Measurements from ENCODE around the gene CHRND. TPM values are rescaled to one million over a fixed set of nuclear protein-coding genes. Genes with fewer than 3 reads are reported as not detected.

CHRND gene
- total and polyA plus RNA-seq, 4 donors = not detected

DNA sequence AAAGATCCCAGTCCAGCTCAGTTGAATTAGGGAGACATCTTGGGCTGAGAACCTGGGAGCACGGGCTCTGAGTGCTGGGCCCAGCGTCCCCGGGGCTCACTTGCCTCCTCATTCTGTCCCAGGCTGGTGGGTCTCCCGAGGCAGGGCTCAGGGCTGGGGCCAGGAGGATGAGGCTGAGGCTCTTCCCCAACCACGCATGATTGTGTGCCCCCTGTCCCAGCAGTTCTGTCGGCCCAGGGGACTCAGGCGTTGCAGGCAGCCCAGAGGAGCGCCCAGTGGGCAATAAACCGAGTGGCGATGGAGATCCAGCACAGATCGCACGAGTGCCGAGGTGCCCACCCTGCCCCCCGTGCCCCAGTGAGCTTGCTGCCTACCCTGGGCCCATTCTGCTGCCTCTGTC is 4.9 kb upstream of the CHRND start:
- DNase-seq (ENCODE audit: low spot score) = no peak
- H3K9ac ChIP-seq (ENCODE audit: low read depth in 1 of 2, low read length in 2 of 2) = no peak overlapping the region
- H3K4me3 ChIP-seq (ENCODE audit: low read depth in 1 of 3, low read length in 3 of 3) = no peak overlapping the region
- TF ChIP-seq ATF3 (IDR thresholded peaks at IDR 0.05) (no peak), RAD21 (IDR thresholded peaks at IDR 0.05) (no peak), TAF1 (conservative IDR thresholded peaks at IDR 0.05) (no peak), HNF4A (conservative IDR thresholded peaks at IDR 0.05) (no peak), JUND (IDR thresholded peaks at IDR 0.05) (no peak), MAX (IDR thresholded peaks at IDR 0.05) (no peak), RXRA (IDR thresholded peaks at IDR 0.05) (no peak)
- TF ChIP-seq, protein P1, sequence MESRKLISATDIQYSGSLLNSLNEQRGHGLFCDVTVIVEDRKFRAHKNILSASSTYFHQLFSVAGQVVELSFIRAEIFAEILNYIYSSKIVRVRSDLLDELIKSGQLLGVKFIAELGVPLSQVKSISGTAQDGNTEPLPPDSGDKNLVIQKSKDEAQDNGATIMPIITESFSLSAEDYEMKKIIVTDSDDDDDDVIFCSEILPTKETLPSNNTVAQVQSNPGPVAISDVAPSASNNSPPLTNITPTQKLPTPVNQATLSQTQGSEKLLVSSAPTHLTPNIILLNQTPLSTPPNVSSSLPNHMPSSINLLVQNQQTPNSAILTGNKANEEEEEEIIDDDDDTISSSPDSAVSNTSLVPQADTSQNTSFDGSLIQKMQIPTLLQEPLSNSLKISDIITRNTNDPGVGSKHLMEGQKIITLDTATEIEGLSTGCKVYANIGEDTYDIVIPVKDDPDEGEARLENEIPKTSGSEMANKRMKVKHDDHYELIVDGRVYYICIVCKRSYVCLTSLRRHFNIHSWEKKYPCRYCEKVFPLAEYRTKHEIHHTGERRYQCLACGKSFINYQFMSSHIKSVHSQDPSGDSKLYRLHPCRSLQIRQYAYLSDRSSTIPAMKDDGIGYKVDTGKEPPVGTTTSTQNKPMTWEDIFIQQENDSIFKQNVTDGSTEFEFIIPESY (IDR thresholded peaks at IDR 0.05) = no peak
- peaks cover 7 to 22% (median 13%) of the 10 kb centered on the region in 4 donors for H3K4me1 ChIP-seq (ENCODE audit: control insufficient read depth in 4 of 4, insufficient read depth in 4 of 4, low read length in 3 of 4)
- H3K36me3 ChIP-seq (ENCODE audit: control insufficient read depth in 4 of 4, insufficient read depth in 3 of 4, low read depth in 1 of 4, low read length in 3 of 4) = no peaks in the 10 kb centered on the region
- WGBS = 89% methylated on average over 14 of the region's 14 CpGs
- no peaks in the 10 kb centered on the region for H3K9me3 ChIP-seq (ENCODE audit: control insufficient read depth in 4 of 4, low read length in 3 of 4)
- peaks cover 0 to 8% (median 5%) of the 10 kb centered on the region in 4 donors for H3K27me3 ChIP-seq (ENCODE audit: control insufficient read depth in 4 of 4, insufficient read depth in 4 of 4, low read length in 3 of 4)
- H3K27ac ChIP-seq (ENCODE audit: low read depth in 1 of 2, low read length in 2 of 2) = no peak overlapping the region

DNA sequence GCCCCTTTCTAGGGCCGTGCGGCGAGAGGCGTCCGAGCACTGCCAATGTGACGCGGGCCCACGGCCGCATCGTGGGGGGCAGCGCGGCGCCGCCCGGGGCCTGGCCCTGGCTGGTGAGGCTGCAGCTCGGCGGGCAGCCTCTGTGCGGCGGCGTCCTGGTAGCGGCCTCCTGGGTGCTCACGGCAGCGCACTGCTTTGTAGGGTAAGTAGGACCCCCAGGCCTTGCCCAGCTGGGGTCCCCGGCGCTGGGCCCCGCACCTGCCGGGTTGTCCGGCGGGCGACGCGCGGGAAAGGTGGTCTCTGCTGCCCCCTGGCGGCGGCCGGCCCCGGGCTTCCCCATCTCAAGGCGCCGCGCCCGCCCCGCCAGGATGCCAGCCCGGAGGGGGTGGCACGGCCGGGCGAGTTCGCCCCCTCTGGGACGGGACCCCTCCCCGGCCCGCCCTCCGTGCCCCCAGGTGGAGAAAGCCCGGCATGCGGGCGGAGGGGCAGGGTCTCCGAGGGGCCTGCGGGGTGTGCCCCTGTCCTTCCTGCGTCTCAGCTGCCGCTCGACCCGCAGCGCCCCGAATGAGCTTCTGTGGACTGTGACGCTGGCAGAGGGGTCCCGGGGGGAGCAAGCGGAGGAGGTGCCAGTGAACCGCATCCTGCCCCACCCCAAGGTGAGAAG is 3.9 kb upstream of the CHRND start:
- H3K27me3 ChIP-seq (ENCODE audit: control insufficient read depth in 4 of 4, insufficient read depth in 4 of 4, low read length in 3 of 4) = peaks cover 0 to 8% (median 5%) of the 10 kb centered on the region in 4 donors
- peak; percentile 61 for TF ChIP-seq CTCF (IDR thresholded peaks at IDR 0.05; ENCODE audit: low read depth, low read length, missing input control)
- peak in 1 of 2 donors; percentile 67 for TF ChIP-seq RAD21 (IDR thresholded peaks at IDR 0.05)
- TF ChIP-seq SP1 (IDR thresholded peaks at IDR 0.05) = no peak
- no peak overlapping the region for H3K27ac ChIP-seq (ENCODE audit: low read depth in 1 of 2, low read length in 2 of 2)
- H3K4me1 ChIP-seq (ENCODE audit: control insufficient read depth in 4 of 4, insufficient read depth in 4 of 4, low read length in 3 of 4) = peaks cover 7 to 22% (median 13%) of the 10 kb centered on the region in 4 donors
- H3K4me3 ChIP-seq (ENCODE audit: low read depth in 1 of 3, low read length in 3 of 3) = peak overlapping the region in 2 of 3 donors; percentile 28 to 30
- peak; percentile 79 for DNase-seq (ENCODE audit: low spot score)
- no peaks in the 10 kb centered on the region for H3K9me3 ChIP-seq (ENCODE audit: control insufficient read depth in 4 of 4, low read length in 3 of 4)
- no peak overlapping the region for H3K9ac ChIP-seq (ENCODE audit: low read depth in 1 of 2, low read length in 2 of 2)
- WGBS = 8% methylated on average over 66 of the region's 66 CpGs
- no peaks in the 10 kb centered on the region for H3K36me3 ChIP-seq (ENCODE audit: control insufficient read depth in 4 of 4, insufficient read depth in 3 of 4, low read depth in 1 of 4, low read length in 3 of 4)

DNA sequence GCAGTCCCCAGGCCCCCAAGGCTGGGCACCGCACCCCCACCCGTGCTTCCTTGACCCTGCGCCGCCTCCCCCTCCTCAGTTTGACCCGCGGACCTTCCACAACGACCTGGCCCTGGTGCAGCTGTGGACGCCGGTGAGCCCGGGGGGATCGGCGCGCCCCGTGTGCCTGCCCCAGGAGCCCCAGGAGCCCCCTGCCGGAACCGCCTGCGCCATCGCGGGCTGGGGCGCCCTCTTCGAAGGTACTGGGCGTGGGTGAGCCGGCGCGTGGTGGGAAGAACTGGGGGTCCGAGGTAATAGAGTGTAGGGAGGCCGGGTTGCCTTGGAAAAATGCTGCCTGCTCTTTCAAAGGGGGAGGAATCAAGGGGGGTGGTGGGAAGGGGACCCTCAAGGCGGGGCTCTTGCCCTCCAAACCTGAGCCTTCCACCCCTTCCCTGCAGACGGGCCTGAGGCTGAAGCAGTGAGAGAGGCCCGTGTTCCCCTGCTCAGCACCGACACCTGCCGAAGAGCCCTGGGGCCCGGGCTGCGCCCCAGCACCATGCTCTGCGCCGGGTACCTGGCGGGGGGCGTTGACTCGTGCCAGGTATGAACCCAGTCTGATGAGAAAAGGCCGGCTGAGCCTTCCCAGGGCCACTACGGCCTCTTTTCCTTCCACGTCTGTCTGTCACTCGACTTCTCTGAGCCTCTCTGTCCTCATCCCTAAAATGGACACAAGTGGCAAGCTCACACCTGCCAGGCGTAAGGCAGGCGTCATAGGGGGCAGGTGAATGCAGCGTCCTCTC is 3.1 kb upstream of the CHRND start:
- WGBS = 22% methylated on average over 46 of the region's 46 CpGs
- no peaks in the 10 kb centered on the region for H3K36me3 ChIP-seq (ENCODE audit: control insufficient read depth in 4 of 4, insufficient read depth in 3 of 4, low read depth in 1 of 4, low read length in 3 of 4)
- peak overlapping the region in 1 of 3 donors; percentile 30 for H3K4me3 ChIP-seq (ENCODE audit: low read depth in 1 of 3, low read length in 3 of 3)
- peaks cover 7 to 22% (median 13%) of the 10 kb centered on the region in 4 donors for H3K4me1 ChIP-seq (ENCODE audit: control insufficient read depth in 4 of 4, insufficient read depth in 4 of 4, low read length in 3 of 4)
- no peaks in the 10 kb centered on the region for H3K9me3 ChIP-seq (ENCODE audit: control insufficient read depth in 4 of 4, low read length in 3 of 4)
- no peak for DNase-seq (ENCODE audit: low spot score)
- H3K9ac ChIP-seq (ENCODE audit: low read depth in 1 of 2, low read length in 2 of 2) = no peak overlapping the region
- peaks cover 0 to 8% (median 5%) of the 10 kb centered on the region in 4 donors for H3K27me3 ChIP-seq (ENCODE audit: control insufficient read depth in 4 of 4, insufficient read depth in 4 of 4, low read length in 3 of 4)
- no peak overlapping the region for H3K27ac ChIP-seq (ENCODE audit: low read depth in 1 of 2, low read length in 2 of 2)
- no peak for TF ChIP-seq FOXA2 (IDR thresholded peaks at IDR 0.05)
- no peak for TF ChIP-seq JUND (IDR thresholded peaks at IDR 0.05)
- TF ChIP-seq YY1 (IDR thresholded peaks at IDR 0.05) = no peak
- TF ChIP-seq, protein P1 (IDR thresholded peaks at IDR 0.05) = no peak
- no peak for TF ChIP-seq NR2F2 (IDR thresholded peaks at IDR 0.05)
- TF ChIP-seq HNF4G (IDR thresholded peaks at IDR 0.05) = no peak
- no peak for TF ChIP-seq GABPA (IDR thresholded peaks at IDR 0.05 in 1 of 2, conservative IDR thresholded peaks at IDR 0.05 in 1 of 2)
- TF ChIP-seq, protein P2, sequence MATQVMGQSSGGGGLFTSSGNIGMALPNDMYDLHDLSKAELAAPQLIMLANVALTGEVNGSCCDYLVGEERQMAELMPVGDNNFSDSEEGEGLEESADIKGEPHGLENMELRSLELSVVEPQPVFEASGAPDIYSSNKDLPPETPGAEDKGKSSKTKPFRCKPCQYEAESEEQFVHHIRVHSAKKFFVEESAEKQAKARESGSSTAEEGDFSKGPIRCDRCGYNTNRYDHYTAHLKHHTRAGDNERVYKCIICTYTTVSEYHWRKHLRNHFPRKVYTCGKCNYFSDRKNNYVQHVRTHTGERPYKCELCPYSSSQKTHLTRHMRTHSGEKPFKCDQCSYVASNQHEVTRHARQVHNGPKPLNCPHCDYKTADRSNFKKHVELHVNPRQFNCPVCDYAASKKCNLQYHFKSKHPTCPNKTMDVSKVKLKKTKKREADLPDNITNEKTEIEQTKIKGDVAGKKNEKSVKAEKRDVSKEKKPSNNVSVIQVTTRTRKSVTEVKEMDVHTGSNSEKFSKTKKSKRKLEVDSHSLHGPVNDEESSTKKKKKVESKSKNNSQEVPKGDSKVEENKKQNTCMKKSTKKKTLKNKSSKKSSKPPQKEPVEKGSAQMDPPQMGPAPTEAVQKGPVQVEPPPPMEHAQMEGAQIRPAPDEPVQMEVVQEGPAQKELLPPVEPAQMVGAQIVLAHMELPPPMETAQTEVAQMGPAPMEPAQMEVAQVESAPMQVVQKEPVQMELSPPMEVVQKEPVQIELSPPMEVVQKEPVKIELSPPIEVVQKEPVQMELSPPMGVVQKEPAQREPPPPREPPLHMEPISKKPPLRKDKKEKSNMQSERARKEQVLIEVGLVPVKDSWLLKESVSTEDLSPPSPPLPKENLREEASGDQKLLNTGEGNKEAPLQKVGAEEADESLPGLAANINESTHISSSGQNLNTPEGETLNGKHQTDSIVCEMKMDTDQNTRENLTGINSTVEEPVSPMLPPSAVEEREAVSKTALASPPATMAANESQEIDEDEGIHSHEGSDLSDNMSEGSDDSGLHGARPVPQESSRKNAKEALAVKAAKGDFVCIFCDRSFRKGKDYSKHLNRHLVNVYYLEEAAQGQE (IDR thresholded peaks at IDR 0.05) = no peak
- TF ChIP-seq RXRA (IDR thresholded peaks at IDR 0.05) = no peak

Measured in liver (tissue), 9 donors.